ENCODE results near the gene CREBZF.
"Not testable (repeated sequence)": the region's sequence is repeated elsewhere in the genome, so short reads cannot be mapped to it uniquely, and the experiment has no call there.

CREBZF gene

DNA sequence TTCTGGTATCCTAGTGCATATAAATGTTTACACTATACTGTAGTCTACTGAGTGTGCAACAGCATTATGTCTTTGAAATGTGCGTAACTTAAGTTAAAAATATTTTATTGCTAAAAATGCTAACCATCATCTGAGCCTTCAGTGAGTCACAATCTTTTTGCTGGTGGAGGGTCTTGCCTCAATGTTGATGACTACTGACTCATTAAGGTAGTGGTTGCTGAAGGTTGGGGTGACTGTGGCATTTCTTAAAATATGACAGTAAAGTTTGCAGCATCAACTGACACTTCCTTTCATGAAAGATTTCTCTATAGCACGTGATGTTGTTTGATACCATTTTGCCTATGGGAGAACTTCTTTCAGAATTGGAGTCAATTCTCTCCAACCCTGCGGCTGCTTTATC lies 8.5 kb upstream of the CREBZF start:
- no peak for DNase-seq (ENCODE audit: low read depth, low spot score)
- no peak overlapping the region for H3K4me3 ChIP-seq (ENCODE audit: low read length)

DNA sequence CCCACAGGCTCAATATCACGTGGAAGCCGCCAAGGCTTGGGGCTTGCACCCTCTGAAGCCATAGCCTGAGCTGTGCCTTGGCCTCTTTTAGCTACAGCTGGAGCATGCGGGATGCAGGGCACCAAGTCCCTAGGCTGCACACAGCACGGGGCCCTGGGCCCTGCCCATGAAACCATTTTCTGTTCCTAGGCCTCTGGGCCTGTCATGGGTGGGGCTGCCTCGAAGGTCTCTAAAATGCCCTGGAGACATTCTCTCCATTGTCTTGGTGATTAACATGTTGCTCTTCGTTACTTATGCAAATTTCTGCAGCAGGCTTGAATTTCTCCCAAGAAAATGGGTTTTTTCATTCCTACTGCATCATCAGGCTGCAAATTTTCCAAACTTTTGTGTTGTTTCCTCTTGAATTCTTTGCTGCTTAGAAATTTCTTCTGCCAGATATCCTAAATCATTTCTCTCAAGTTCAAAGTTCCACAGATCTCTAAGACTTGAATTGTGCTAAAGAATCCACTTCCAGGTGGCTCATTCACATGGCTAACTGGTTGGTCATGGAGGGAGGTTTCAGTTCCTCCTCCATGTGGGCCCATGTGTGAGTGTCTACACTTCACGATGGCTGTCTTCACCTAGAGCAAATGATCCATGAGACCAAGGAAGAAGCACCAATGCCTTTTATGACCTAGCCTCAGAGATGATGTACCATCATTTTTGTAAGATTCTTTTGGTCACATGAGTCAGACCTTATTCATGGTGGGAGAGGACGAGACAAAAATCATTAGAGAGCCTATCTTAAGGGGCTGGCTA lies 7.4 kb upstream of the CREBZF start:
- no peak overlapping the region for H3K4me3 ChIP-seq (ENCODE audit: low read length)
- DNase-seq (ENCODE audit: low read depth, low spot score), result no peak

DNA sequence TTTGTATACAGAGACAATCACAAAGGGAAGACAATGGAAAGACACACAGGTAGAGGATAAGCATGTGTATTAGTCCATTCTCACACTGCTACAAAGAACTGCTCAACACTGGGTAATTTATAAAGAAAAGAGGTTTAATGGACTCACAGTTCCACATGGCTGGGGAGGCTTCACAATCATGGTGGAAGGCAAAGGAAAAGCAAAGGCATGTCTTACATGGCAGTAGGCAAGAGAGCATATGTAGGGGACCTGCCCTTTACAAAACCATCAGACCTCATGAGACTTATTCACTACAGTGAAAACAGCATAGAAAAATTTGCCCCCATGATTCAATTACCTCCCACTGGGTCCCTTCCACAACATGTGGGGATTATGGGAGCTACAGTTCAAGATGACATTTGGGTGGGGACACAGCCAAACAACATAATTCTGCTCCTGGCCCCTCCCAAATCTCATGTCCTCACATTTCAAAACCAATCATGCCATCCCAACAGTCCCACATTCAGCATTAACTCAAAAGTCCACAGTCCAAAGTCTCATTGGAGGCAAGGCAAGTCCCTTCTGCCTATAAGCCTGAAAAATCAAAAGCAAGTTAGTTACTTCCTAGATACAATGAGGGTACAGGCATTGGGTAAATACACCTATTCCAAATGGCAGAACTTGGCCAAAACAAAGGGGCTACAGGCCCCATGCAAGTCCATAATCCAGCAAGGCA lies 6.2 kb upstream of the CREBZF start:
- not testable (repeated sequence) for H3K4me3 ChIP-seq (ENCODE audit: low read length); DNase-seq (ENCODE audit: low read depth, low spot score)

DNA sequence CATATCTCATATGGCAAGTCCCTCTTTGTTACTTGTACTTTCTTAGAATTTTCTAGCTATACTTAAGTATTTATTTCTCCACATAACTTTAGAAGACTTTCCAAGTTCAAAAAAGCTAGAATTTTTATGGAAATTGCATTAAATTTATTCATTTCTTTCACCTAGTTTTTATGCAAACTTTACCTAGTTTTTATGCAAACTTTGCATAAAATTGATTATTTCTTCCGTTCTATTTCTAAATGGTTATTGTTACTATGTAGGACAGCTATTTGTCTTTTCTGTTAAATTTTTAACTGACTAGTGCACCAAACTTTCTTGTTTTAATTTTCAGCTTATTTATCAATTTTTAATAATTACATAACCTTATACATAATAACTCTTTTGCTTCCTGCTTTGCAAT lies 3.2 kb upstream of the CREBZF start:
- no peak for DNase-seq (ENCODE audit: low read depth, low spot score)
- H3K4me3 ChIP-seq (ENCODE audit: low read length), result no peak overlapping the region

DNA sequence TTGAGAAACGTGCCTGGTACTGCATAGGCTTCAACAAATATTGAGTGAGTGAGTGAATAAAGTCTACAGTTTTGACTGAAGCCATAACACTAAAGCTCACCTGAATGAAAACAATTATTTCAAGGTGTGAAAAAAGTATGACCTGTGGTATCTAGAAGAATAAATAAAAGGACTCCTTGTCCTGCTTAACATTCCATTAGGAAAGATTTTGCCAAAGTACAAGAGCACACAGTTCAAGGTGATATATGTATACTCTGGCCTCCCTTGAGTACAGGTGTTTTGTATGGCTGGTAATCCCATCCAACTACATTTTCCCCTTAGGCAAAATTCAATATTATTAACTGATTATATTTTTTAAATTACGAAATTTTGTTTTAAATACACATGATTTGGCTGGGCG lies 1.8 kb upstream of the CREBZF start:
- no peak for DNase-seq (ENCODE audit: low read depth, low spot score)
- H3K4me3 ChIP-seq (ENCODE audit: low read length), result no peak overlapping the region

GRCh38 chr11:85665733-85666132 lies 804 bp upstream of the CREBZF start:
- no peak for DNase-seq (ENCODE audit: low read depth, low spot score)
- H3K4me3 ChIP-seq (ENCODE audit: low read length), result no peak overlapping the region

- peak; percentile 65 for DNase-seq (ENCODE audit: low read depth, low spot score)
- H3K4me3 ChIP-seq (ENCODE audit: low read length), result peak overlapping the region; percentile 86
Measured at GRCh38 chr11:85663753-85664614, 945 bp downstream of the CREBZF start.

- no peak for DNase-seq (ENCODE audit: low read depth, low spot score)
- H3K4me3 ChIP-seq (ENCODE audit: low read length), result peak overlapping the region; percentile 86
Measured at GRCh38 chr11:85663080-85663752, 1.7 kb downstream of the CREBZF start.

GRCh38 chr11:85661972-85662664 lies 2.8 kb downstream of the CREBZF start:
- no peak overlapping the region for H3K4me3 ChIP-seq (ENCODE audit: low read length)
- no peak for DNase-seq (ENCODE audit: low read depth, low spot score)

DNA sequence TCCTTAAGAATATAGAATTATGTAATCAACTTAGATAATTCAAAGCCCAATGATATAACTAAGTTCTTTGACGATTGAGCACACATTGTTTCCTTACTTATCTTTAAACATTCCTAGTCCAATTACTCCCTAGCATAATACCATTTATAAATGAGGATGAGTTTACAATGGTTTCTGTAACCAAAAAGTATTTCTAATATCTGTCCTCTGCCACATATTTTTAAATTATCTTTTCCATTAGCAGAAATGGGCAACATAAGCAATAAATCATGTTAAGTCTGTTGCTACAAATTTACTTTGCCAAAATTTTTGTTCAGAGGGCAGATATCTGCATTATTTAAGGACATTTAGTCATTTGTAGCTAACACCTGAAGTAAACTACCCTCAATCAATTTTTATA lies 6.7 kb downstream of the CREBZF start:
- H3K4me3 ChIP-seq (ENCODE audit: low read length), result no peak overlapping the region
- DNase-seq (ENCODE audit: low read depth, low spot score), result no peak

- no peak for DNase-seq (ENCODE audit: low read depth, low spot score)
- no peak overlapping the region for H3K4me3 ChIP-seq (ENCODE audit: low read length)
Measured at GRCh38 chr11:85656777-85657176, 8.2 kb downstream of the CREBZF start.

GRCh38 chr11:85654343-85654742 lies 10.6 kb downstream of the CREBZF start:
- H3K4me3 ChIP-seq (ENCODE audit: low read length); DNase-seq (ENCODE audit: low read depth, low spot score): not testable (repeated sequence)

DNA sequence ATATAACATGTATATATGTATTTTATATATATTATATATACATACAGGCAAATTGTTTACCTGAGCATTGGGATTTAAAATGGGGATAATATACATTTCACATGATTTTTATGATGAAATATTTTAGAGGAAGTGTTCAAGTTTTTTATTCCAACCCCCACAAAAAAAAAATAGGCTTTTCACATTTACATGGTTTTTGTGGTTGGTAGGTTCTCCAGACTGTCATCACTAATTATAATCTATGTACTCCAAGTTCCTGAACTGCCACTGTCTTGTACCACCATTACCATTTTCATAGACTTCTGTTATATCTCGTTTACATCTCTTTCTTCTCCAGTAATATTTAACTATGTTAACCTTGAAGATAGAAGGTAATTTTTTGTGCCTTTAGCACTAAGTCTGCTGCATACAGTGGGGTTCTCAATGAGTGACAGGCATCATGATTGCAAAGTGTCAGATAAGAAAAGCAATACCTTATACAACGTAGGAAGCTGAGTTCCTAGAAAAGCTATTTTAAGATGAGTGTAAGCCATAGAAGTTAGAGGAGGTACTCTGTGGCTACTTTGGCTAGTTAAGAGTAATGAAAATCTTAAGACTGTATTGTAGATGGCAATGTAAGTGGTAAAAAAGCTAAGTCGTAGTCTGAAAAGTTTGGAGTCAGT lies 12.0 kb downstream of the CREBZF start:
- DNase-seq (ENCODE audit: low read depth, low spot score), result no peak
- H3K4me3 ChIP-seq (ENCODE audit: low read length), result no peak overlapping the region

DNA sequence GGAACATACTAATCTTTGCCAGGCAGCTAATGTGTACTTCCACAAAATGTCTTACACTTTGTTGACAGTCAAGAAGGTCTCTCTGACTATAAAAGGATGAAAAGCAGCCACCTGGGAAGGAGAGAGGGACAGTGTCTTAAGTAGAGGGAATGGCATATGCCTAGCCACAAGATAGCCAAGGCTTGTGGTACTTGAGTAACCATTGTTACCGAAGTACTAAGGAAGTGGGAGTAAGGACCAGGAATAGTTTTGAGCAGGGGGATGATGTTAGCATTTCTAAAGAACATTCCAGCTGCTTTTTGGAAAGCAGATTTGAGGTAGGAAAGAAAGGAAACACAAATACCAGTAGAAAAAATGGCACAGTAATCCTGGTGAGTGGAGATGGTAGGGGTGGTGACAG lies 13.8 kb downstream of the CREBZF start:
- no peak for DNase-seq (ENCODE audit: low read depth, low spot score)
- no peak overlapping the region for H3K4me3 ChIP-seq (ENCODE audit: low read length)

DNA sequence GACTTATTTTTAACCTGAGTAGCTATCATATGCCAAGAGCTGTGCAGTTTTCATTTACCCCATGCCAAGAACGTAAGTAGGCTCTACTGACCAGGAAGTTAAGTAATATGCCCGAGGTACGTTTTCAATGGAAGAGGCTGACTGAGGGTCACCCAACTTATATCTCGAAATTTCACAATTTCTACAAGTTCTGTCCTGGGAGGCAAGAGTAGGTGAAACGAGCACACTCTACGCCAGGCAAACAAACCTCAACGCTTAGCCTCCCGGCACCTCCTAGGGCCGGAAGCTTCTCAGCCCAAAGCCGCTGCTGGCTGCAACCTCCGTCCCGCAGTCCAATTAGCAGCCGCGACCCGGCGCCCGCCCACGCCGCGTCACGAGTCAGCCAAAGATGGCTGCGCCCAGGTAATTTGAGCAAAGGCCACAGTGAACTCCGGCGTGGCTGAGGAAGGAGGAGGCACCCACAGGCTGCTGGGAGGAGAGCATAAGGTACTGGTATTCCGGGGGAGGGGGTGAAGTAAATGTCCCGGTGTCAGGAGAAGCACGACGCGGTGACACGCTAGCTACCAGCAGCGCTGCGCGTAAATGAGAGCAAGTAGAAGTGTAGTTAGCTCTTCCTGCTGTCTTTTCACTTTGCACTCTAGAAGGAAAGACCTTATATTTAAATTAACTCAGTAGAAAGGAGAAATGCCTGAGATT lies 17.2 kb downstream of the CREBZF start, which contains the start of gene TMEM126A:
TSS of gene TMEM126A (plus strand) at position 364 of the 696 bp plus-strand sequence. CDS start 2,289 bp downstream, outside the sequence.
- H3K4me3 ChIP-seq (ENCODE audit: low read length), result peak within 1 kb of the TSS; percentile 86
- DNase-seq (ENCODE audit: low read depth, low spot score), result peak; percentile 82

DNA sequence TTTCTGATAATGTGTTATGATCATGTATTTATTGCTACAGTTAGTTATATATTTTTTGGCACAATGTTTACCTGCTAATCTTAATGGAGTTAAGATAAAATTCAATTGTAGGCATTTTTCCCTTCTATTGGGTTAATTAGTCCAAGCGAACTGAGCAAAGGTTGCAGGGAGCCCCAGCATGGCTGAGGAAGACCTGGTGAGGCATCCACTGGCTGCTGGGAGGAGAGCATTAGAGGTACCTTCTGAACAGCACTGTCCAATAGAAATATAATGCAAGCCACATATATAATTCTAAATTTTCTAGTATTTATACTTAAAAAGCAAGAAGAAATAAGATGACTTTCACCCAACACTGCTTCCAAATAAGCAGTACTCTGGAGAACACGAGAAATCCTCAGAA lies 17.9 kb downstream of the CREBZF start:
- H3K4me3 ChIP-seq (ENCODE audit: low read length), result peak overlapping the region; percentile 86
- DNase-seq (ENCODE audit: low read depth, low spot score), result no peak

DNA sequence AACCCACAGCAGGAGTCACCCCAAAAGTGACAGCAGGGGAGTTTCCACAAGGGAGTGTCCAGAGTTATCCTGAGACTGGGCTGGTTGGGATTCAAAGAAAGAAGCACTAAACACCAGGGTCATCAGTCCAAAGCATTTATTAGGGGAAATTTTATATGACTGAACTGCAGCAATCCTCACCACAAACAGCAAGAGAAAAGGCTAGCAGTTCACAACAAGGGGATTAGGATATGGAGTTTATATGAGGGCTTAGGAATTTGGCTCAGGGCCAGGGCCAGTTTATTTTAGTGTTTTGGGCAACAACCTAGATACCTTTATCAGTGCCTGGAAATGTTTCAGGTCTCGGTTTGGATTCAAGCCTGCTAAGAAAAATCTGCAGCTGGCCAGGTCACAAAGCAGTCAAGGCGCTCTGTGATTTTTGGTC lies 21.7 kb downstream of the CREBZF start:
- no peak overlapping the region for H3K4me3 ChIP-seq (ENCODE audit: low read length)

More for the DNA sequence above, 21.7 kb downstream of the CREBZF start:
- DNase-seq (ENCODE audit: low read depth, low spot score), result no peak

Data from Jurkat, Clone E6-1 (cell line).